Vagina (tissue), 2 donors: ENCODE measurements around the gene TAF3. TPM values are rescaled to one million over a fixed set of nuclear protein-coding genes. Genes with fewer than 3 reads are reported as not detected.
A peak's percentile ranks its signal among the peaks of the same experiment; 100 is the strongest.

Experiments
- DNase-seq, 2 donors: peaks; one replicate each; pipeline ENCODE4 v3.0.0-alpha.2; 2017; ENCODE audit errors: extremely low spot score in 2 of 2
- H3K27ac ChIP-seq: fragments of 200-600 bp; sonication (generic); one replicate; pipeline ENCODE4 v1.5.1; 2019
- H3K27me3 ChIP-seq: fragments of 200-600 bp; sonication (generic); one replicate; pipeline ENCODE4 v1.5.1; 2019
- H3K36me3 ChIP-seq, 2 donors: fragments of 200-600 bp; sonication (generic); one replicate each; pipeline ENCODE4 v1.5.1; 2017 to 2019
- H3K4me1 ChIP-seq: fragments of 200-600 bp; sonication (generic); one replicate; pipeline ENCODE4 v1.5.1; 2019
- H3K4me3 ChIP-seq, 2 donors: fragments of 200-600 bp; sonication (generic); 1 replicate in 1 of 2; 2 replicates in 1 of 2; pipeline ENCODE4 v1.5.1; 2016 to 2019
- H3K9me3 ChIP-seq: fragments of 200-600 bp; sonication (generic); one replicate; pipeline ENCODE4 v1.5.1; 2019
- CTCF ChIP-seq, 3 experiments: fragments of 450-650 bp in 2 of 3; fragments of 200-600 bp in 1 of 3; sonication (generic) in 1 of 3; IDR thresholded peaks; one replicate each; pipeline ENCODE4 v1.5.1; 2017 to 2019; ENCODE audit warnings: antibody characterized with exemption in 3 of 3, mild to moderate bottlenecking in 2 of 3, moderate library complexity in 2 of 3
- POLR2A ChIP-seq, 2 donors: fragments of 450-650 bp; IDR thresholded peaks; one replicate each; pipeline ENCODE4 v1.6.1; 2017; ENCODE audit warnings: antibody characterized with exemption in 2 of 2, mild to moderate bottlenecking in 2 of 2, moderate library complexity in 2 of 2
- POLR2AphosphoS5 ChIP-seq, 2 donors: sonication (generic); formaldehyde crosslinking; IDR thresholded peaks; one replicate each; pipeline ENCODE4 v1.9.0; 2017; ENCODE audit warnings: antibody characterized with exemption in 2 of 2, mild to moderate bottlenecking in 2 of 2, low read depth in 1 of 2; ENCODE audit not compliant: insufficient read depth in 1 of 2
- intact Hi-C: fragments of 100-400 bp; cut with DNase I; formaldehyde crosslinking; loops from one replicate; pipeline ENCODE4 v1.15.1; 2023
- total RNA-seq: library from RNA; depleted of rRNA; stranded (reverse); fragments of >200 nt; gene quantifications from one replicate; pipeline ENCODE4 v1.2.3, GENCODE V29; 2016

Gene TAF3
- total RNA-seq, 1 donor from 2014 or later, result 9.8 TPM

GRCh38 chr10:8056378-8056777 is 238.1 kb downstream of the TAF3 start:
- Histone ChIP-seq H3K27ac (peak overlapping the region; percentile 70), H3K36me3 (no peaks in the 10 kb centered on the region), H3K4me1 (peaks cover 56% of the 10 kb centered on the region), H3K9me3 (no peaks in the 10 kb centered on the region), H3K4me3 (peak overlapping the region; percentile 45 to 48), H3K27me3 (peaks cover 13% of the 10 kb centered on the region)
- no peak for DNase-seq
- TF ChIP-seq POLR2A (IDR thresholded peaks at IDR 0.05), result no peak
- intact Hi-C loops, result no loop called here

- no peak for DNase-seq
- Histone ChIP-seq H3K27ac (peak overlapping the region; percentile 70), H3K9me3 (no peaks in the 10 kb centered on the region), H3K36me3 (no peaks in the 10 kb centered on the region), H3K4me3 (peak overlapping the region; percentile 45 to 48), H3K4me1 (peaks cover 51% of the 10 kb centered on the region), H3K27me3 (peaks cover 8% of the 10 kb centered on the region)
- no peak for TF ChIP-seq POLR2A (IDR thresholded peaks at IDR 0.05)
- TF ChIP-seq CTCF (IDR thresholded peaks at IDR 0.05), result no peak
- no peak for TF ChIP-seq POLR2AphosphoS5 (IDR thresholded peaks at IDR 0.05; ENCODE audit: insufficient read depth in 1 of 2, low read depth in 1 of 2)
- intact Hi-C loops, result no loop called here
Observed at GRCh38 chr10:8056871-8057331, 238.6 kb downstream of the TAF3 start.

- Histone ChIP-seq H3K27me3 (peaks cover 6% of the 10 kb centered on the region), H3K4me3 (peak overlapping the region in 1 of 2 donors; percentile 48), H3K36me3 (no peaks in the 10 kb centered on the region), H3K27ac (peak overlapping the region; percentile 70), H3K9me3 (no peaks in the 10 kb centered on the region), H3K4me1 (peaks cover 50% of the 10 kb centered on the region)
- DNase-seq, result no peak
- TF ChIP-seq CTCF (IDR thresholded peaks at IDR 0.05), result no peak
- no peak for TF ChIP-seq POLR2A (IDR thresholded peaks at IDR 0.05)
- no peak for TF ChIP-seq POLR2AphosphoS5 (IDR thresholded peaks at IDR 0.05; ENCODE audit: insufficient read depth in 1 of 2, low read depth in 1 of 2)
- intact Hi-C loops, result no loop called here
Observed at GRCh38 chr10:8057636-8058273, 239.4 kb downstream of the TAF3 start.

GRCh38 chr10:8058274-8059111 is 240.2 kb downstream of the TAF3 start:
- peak overlapping the region in 1 of 2 donors; percentile 48 for H3K4me3 ChIP-seq
- peak overlapping the region; percentile 70 for H3K27ac ChIP-seq
- no peaks in the 10 kb centered on the region for H3K27me3 ChIP-seq
- no peak for TF ChIP-seq POLR2AphosphoS5 (IDR thresholded peaks at IDR 0.05; ENCODE audit: insufficient read depth in 1 of 2, low read depth in 1 of 2)
- no peak for TF ChIP-seq POLR2A (IDR thresholded peaks at IDR 0.05)
- TF ChIP-seq CTCF (IDR thresholded peaks at IDR 0.05), result no peak
- H3K4me1 ChIP-seq, result peaks cover 49% of the 10 kb centered on the region
- no peaks in the 10 kb centered on the region for H3K9me3 ChIP-seq
- DNase-seq, result no peak
- H3K36me3 ChIP-seq, result no peaks in the 10 kb centered on the region
- intact Hi-C loops, result no loop called here

GRCh38 chr10:8059191-8059936 is 241.1 kb downstream of the TAF3 start:
- H3K4me3 ChIP-seq, result peak overlapping the region in 1 of 2 donors; percentile 48
- no peaks in the 10 kb centered on the region for H3K36me3 ChIP-seq
- peaks cover 4% of the 10 kb centered on the region for H3K27me3 ChIP-seq
- intact Hi-C loops, result no loop called here
- TF ChIP-seq CTCF (IDR thresholded peaks at IDR 0.05) (no peak), POLR2A (IDR thresholded peaks at IDR 0.05) (no peak), POLR2AphosphoS5 (IDR thresholded peaks at IDR 0.05; ENCODE audit: insufficient read depth in 1 of 2, low read depth in 1 of 2) (no peak)
- DNase-seq, result no peak
- peak overlapping the region; percentile 70 for H3K27ac ChIP-seq
- peaks cover 40% of the 10 kb centered on the region for H3K4me1 ChIP-seq
- H3K9me3 ChIP-seq, result no peaks in the 10 kb centered on the region
